Astrocyte (in vitro differentiated cells and primary cell): ENCODE data around the gene PARL. TPM values are rescaled to one million over a fixed set of nuclear protein-coding genes. Genes with fewer than 3 reads are reported as not detected.
A peak's percentile ranks its signal among the peaks of the same experiment; 100 is the strongest.

ENCODE experiments used
- DNase-seq: peaks from one replicate; pipeline ENCODE4 v3.0.0-alpha.2; 2010; ENCODE audit warnings: low read depth
- FAIRE-seq: peaks from 2 replicates; lab custom pipeline; 2011; peaks lifted over from hg19 to GRCh38; lab: Jason Lieb, UNC
- H2AFZ ChIP-seq: 2 replicates; pipeline ENCODE4 v1.6.0; 2012; ENCODE audit warnings: low read depth, low read length, inconsistent platforms
- H3K27ac ChIP-seq: 2 replicates; pipeline ENCODE4 v1.5.1; 2011; ENCODE audit warnings: low read depth, low read length, inconsistent platforms
- H3K27me3 ChIP-seq: 2 replicates; pipeline ENCODE4 v1.6.0; 2011; ENCODE audit warnings: low read length, inconsistent platforms; ENCODE audit not compliant: insufficient read depth
- H3K36me3 ChIP-seq: 2 replicates; pipeline ENCODE4 v1.5.1; 2011; ENCODE audit warnings: low read length, inconsistent platforms; ENCODE audit not compliant: insufficient read depth
- H3K4me1 ChIP-seq: 2 replicates; pipeline ENCODE4 v1.5.1; 2011; ENCODE audit warnings: low read length, inconsistent platforms; ENCODE audit not compliant: insufficient read depth
- H3K4me2 ChIP-seq: 2 replicates; pipeline ENCODE4 v1.6.0; 2012; ENCODE audit warnings: low read length, inconsistent platforms
- H3K4me3 ChIP-seq: 2 replicates; pipeline ENCODE4 v1.5.1; 2011; ENCODE audit warnings: low read depth, mild to moderate bottlenecking, low read length, inconsistent platforms; ENCODE audit not compliant: insufficient read depth
- H3K79me2 ChIP-seq: 2 replicates; pipeline ENCODE4 v1.6.0; 2012; ENCODE audit warnings: mild to moderate bottlenecking, low read length, inconsistent platforms; ENCODE audit not compliant: insufficient read depth
- H3K9ac ChIP-seq: 2 replicates; pipeline ENCODE4 v1.6.0; 2012; ENCODE audit warnings: mild to moderate bottlenecking, low read length, inconsistent platforms
- H3K9me3 ChIP-seq: 2 replicates; pipeline ENCODE4 v1.5.1; 2012; ENCODE audit warnings: low read depth, mild to moderate bottlenecking, low read length, inconsistent platforms; ENCODE audit not compliant: insufficient read depth
- H4K20me1 ChIP-seq: 2 replicates; pipeline ENCODE4 v1.6.0; 2012; ENCODE audit warnings: low read length, inconsistent platforms; ENCODE audit not compliant: insufficient read depth
- H3K27ac Mint-ChIP-seq: one replicate; pipeline ENCODE4 v1.8.0; 2021; ENCODE audit warnings: mild to moderate bottlenecking, mixed read lengths; ENCODE audit not compliant: unreplicated experiment
- H3K27me3 Mint-ChIP-seq: one replicate; pipeline ENCODE4 v1.8.0; 2021; ENCODE audit warnings: low read depth, mixed read lengths; ENCODE audit not compliant: unreplicated experiment
- H3K36me3 Mint-ChIP-seq: one replicate; pipeline ENCODE4 v1.8.0; 2021; ENCODE audit warnings: low read depth, mixed read lengths; ENCODE audit not compliant: unreplicated experiment
- H3K4me1 Mint-ChIP-seq: one replicate; pipeline ENCODE4 v1.8.0; 2021; ENCODE audit warnings: low read depth, mixed read lengths; ENCODE audit not compliant: unreplicated experiment
- H3K4me3 Mint-ChIP-seq: one replicate; pipeline ENCODE4 v1.8.0; 2021; ENCODE audit warnings: mild to moderate bottlenecking, moderate library complexity, mixed read lengths; ENCODE audit not compliant: unreplicated experiment
- H3K9me3 Mint-ChIP-seq: one replicate; pipeline ENCODE4 v1.8.0; 2021; ENCODE audit warnings: mild to moderate bottlenecking, mixed read lengths; ENCODE audit not compliant: unreplicated experiment
- EZH2 ChIP-seq: IDR thresholded peaks from 2 replicates; pipeline ENCODE4 v1.6.1; 2012; ENCODE audit warnings: mild to moderate bottlenecking, low read length, inconsistent platforms; ENCODE audit not compliant: insufficient read depth
- total RNA-seq: library from RNA; stranded (reverse); gene quantifications from 2 replicates; pipeline ENCODE4 v1.2.1, GENCODE V29; 2021
- TF ChIP-seq, protein P1 (sequence below): IDR thresholded peaks from 2 replicates; pipeline ENCODE4 v1.5.1; 2011; ENCODE audit warnings: low read depth, mild to moderate bottlenecking, inconsistent platforms, low read length, moderate library complexity; ENCODE audit not compliant: insufficient read depth

The PARL gene
- total RNA-seq, 1 donor from 2014 or later, result 64.7 TPM

DNA sequence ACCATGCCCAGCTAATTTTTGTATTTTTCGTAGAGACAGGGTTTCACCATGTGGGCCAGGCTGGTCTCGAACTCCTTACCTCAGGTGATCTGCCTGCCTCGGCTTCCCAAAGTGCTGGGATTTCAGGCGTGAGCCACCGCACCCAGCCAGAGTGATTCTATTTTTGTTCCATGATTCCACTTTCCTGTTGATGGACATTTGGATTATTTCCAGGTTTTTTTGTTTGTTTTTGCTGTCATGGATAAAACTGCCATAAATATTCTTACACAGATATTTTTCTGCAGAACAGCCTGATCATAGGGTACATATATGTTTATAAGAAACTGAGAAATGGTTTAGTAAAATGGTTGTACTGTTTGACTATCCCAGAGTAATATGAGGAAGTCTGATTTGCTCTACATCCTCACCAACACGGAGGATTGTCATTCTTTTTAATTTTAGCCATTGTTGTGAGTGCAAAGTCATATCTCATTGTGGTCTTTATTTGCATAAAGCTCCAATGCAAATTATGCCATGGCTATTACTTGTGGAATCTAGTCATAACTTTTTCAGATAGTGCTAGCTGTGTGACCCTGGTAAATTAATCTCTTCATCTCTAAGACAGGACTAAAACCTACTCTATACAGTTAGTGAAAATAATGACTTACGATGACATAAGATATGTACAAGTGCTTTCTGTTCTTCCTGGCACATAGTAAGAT is 102.0 kb downstream of the PARL start:
- Mint-ChIP-seq H3K4me3 (no peak overlapping the region), H3K27me3 (no peaks in the 10 kb centered on the region), H3K9me3 (no peaks in the 10 kb centered on the region), H3K4me1 (no peaks in the 10 kb centered on the region), H3K27ac (no peak overlapping the region), H3K36me3 (peaks cover 29% of the 10 kb centered on the region)
- no peak overlapping the region for H3K27ac ChIP-seq
- H3K27me3 ChIP-seq, result no peaks in the 10 kb centered on the region
- no peak for FAIRE-seq
- H2AFZ ChIP-seq, result no peak overlapping the region
- H3K9me3 ChIP-seq, result no peaks in the 10 kb centered on the region
- peaks cover 14% of the 10 kb centered on the region for H3K79me2 ChIP-seq
- peaks cover 27% of the 10 kb centered on the region for H4K20me1 ChIP-seq
- TF ChIP-seq, protein P1, sequence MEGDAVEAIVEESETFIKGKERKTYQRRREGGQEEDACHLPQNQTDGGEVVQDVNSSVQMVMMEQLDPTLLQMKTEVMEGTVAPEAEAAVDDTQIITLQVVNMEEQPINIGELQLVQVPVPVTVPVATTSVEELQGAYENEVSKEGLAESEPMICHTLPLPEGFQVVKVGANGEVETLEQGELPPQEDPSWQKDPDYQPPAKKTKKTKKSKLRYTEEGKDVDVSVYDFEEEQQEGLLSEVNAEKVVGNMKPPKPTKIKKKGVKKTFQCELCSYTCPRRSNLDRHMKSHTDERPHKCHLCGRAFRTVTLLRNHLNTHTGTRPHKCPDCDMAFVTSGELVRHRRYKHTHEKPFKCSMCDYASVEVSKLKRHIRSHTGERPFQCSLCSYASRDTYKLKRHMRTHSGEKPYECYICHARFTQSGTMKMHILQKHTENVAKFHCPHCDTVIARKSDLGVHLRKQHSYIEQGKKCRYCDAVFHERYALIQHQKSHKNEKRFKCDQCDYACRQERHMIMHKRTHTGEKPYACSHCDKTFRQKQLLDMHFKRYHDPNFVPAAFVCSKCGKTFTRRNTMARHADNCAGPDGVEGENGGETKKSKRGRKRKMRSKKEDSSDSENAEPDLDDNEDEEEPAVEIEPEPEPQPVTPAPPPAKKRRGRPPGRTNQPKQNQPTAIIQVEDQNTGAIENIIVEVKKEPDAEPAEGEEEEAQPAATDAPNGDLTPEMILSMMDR, result no peak
- TF ChIP-seq EZH2, result no peak
- H3K36me3 ChIP-seq, result peaks cover 48% of the 10 kb centered on the region
- H3K9ac ChIP-seq, result no peak overlapping the region
- H3K4me2 ChIP-seq, result no peak overlapping the region
- DNase-seq, result no peak
- H3K4me1 ChIP-seq, result no peaks in the 10 kb centered on the region
- H3K4me3 ChIP-seq, result no peak overlapping the region

DNA sequence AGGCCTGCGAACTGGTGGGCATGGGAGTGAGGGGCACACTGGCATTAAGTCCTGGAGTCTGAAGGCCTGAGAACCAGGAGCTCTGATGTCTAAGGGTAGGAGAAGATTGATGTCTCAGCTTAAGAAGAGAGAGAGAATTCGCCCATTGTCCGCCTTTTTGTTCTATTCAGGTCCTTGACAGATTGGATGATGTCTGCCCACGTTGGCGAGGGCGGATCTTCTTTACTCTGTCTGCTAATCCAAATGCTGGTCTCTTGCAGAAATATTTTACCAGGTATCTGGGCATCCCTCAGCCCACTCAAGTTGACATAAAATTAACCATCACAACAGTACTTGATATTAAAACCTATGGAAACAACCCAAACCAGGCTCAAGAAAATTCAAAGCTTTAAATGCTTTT is 103.4 kb downstream of the PARL start:
- H3K79me2 ChIP-seq, result peaks cover 10% of the 10 kb centered on the region
- TF ChIP-seq, protein P1, result no peak
- no peak for TF ChIP-seq EZH2
- H3K27me3 ChIP-seq, result no peaks in the 10 kb centered on the region
- H3K4me3 ChIP-seq, result no peak overlapping the region
- Mint-ChIP-seq H3K9me3 (no peaks in the 10 kb centered on the region), H3K36me3 (peaks cover 22% of the 10 kb centered on the region), H3K4me1 (no peaks in the 10 kb centered on the region), H3K27me3 (no peaks in the 10 kb centered on the region), H3K27ac (no peak overlapping the region), H3K4me3 (no peak overlapping the region)
- H3K4me1 ChIP-seq, result no peaks in the 10 kb centered on the region
- no peak overlapping the region for H3K9ac ChIP-seq
- DNase-seq (no peak), FAIRE-seq (no peak)
- peaks cover 27% of the 10 kb centered on the region for H4K20me1 ChIP-seq
- no peak overlapping the region for H3K4me2 ChIP-seq
- H3K9me3 ChIP-seq, result no peaks in the 10 kb centered on the region
- no peak overlapping the region for H2AFZ ChIP-seq
- peaks cover 44% of the 10 kb centered on the region for H3K36me3 ChIP-seq
- H3K27ac ChIP-seq, result no peak overlapping the region

DNA sequence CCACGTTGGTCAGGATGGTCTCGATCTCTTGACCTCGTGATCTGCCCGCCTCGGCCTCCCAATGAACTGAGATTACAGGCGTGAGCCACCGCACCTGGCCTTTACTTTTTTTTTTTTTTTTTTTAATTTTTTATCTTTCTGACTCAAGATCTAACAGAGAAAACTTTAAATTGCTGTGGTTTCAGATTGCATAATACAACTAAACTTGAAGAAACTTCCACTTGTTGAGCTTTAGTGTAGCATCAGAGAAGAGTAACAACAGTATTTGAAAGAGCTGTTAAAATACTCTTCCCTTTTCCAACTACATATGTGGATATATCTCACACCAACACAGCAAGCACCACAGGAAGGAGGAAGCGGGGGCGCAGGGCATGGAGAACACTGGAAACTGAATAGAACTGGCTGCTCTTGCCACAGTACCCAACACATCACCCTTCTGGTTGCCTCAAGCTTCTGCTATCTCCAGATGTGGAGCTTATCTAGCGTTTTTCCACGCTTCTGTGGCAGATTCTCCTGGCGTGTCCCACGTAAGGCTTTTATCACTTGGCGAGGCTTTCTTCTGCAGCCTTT is 104.7 kb downstream of the PARL start:
- Mint-ChIP-seq H3K36me3 (peaks cover 29% of the 10 kb centered on the region), H3K4me1 (peaks cover 6% of the 10 kb centered on the region)

More for the DNA sequence above, 104.7 kb downstream of the PARL start:
- no peak overlapping the region for H3K9ac ChIP-seq
- Mint-ChIP-seq H3K4me3 (no peak overlapping the region), H3K27me3 (no peaks in the 10 kb centered on the region), H3K9me3 (no peaks in the 10 kb centered on the region), H3K27ac (no peak overlapping the region)
- DNase-seq (peak; percentile 20), FAIRE-seq (no peak)
- H3K36me3 ChIP-seq, result peaks cover 41% of the 10 kb centered on the region
- no peak for TF ChIP-seq EZH2
- TF ChIP-seq, protein P1, result no peak
- H3K9me3 ChIP-seq, result no peaks in the 10 kb centered on the region
- no peak overlapping the region for H2AFZ ChIP-seq
- peaks cover 8% of the 10 kb centered on the region for H3K79me2 ChIP-seq
- peaks cover 26% of the 10 kb centered on the region for H4K20me1 ChIP-seq
- no peaks in the 10 kb centered on the region for H3K27me3 ChIP-seq
- H3K27ac ChIP-seq, result no peak overlapping the region
- no peak overlapping the region for H3K4me2 ChIP-seq
- H3K4me3 ChIP-seq, result no peak overlapping the region
- no peaks in the 10 kb centered on the region for H3K4me1 ChIP-seq
